SW480 (cell line): Measurements from ENCODE around the gene DEXI.

ENCODE experiments used
- DNase-seq: peaks from one replicate; pipeline ENCODE4 v3.0.0-alpha.2; 2016; ENCODE audit warnings: low spot score

DEXI gene

GRCh38 chr16:10892782-10893318 is 49.4 kb downstream of the DEXI start:
- DNase-seq, result no peak

DNA sequence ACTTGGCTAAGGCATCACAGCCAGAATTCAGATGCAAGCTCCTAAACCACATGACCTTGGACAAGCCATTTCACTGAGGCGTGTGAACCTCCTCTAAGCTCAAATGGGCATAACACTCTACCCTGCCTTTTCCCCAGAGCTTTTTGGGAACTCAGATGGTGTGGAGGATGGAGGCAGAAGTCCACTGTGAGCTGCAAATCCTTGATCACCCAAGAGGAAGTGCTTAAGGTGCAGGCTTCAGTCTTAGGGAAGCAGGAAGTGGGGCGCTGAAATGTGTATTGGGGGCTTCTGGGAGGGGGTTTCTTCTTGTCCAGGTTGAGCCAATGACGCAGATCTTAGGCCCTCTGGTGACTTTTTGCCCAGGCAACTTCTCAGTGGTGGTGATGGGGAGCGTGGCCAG is 52.4 kb downstream of the DEXI start:
- DNase-seq, result no peak

GRCh38 chr16:10888320-10888937 is 53.8 kb downstream of the DEXI start:
- no peak for DNase-seq

- DNase-seq, result no peak
Measured at GRCh38 chr16:10885246-10885645, 57.0 kb downstream of the DEXI start.

DNA sequence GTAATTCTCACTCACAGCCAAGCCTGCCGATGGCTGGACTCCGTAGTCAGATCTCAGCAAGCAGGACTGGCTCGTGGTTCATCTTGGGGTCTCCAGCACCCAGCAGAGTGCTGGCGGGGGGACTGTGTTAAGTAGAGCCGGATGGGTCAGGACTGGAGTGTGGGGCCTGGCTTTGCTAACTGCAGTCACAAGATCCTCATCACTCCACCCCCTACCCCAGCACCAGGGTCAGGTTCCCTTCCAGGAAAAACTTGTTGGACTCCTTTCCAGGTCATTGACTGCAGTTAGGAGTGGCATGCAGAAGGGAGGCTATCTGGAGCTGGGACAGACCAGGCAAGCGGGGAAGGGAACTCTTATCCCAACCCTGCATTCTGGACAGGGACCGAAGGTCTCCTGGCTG is 59.3 kb downstream of the DEXI start:
- no peak for DNase-seq

DNA sequence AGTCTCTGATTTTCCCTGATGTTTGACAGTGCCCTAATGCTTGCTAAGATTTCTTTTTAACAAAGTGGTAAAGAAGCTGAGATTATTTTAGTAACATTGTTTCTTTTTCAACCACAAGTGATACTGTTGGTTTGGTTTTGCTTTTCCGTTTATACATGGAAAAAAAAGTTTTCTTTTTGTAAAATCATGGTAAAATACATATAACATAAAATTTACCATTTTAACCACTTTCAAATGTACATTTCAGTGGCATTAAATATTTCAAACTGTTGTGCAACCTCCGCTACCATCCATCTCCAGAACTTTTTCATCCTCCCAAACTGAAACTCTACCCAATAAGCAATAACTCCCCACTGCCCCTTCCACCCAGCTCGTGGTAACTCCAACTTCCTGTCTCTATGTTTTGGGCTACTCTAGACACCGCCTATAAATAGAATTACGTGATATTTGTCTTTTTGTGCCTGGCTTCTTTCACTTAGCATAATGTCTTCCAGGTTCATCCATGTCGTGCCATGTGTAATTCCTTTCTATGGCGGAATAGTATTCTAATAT is 60.7 kb downstream of the DEXI start:
- DNase-seq, result no peak

GRCh38 chr16:10880594-10881452 is 61.4 kb downstream of the DEXI start:
- DNase-seq, result no peak

- DNase-seq, result no peak
Measured at GRCh38 chr16:10879681-10880589, 62.3 kb downstream of the DEXI start.
